Measurements from ENCODE around the gene SERINC2.
"Not testable (repeated sequence)": the region's sequence is repeated elsewhere in the genome, so short reads cannot be mapped to it uniquely, and the experiment has no call there.

SERINC2 gene

DNA sequence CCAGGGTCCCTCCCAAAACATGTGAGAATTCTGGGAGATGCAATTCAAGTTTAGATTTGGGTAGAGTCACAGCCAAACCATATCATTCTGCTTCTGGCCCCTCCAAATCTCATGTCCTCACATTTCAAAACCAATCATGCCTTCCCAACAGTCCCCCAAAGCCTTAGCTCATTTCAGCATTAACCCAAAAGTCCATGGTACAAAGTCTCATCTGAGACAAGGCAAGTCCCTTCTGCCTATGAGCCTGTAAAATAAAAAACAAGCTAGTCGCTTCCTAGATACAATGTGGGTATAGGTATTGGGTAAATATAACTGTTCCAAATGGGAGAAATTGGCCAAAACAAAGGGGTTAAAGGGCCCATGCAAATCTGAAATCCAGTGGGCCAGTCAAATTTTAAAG, 59.7 kb downstream of the SERINC2 start:
- not testable (repeated sequence) for DNase-seq

DNA sequence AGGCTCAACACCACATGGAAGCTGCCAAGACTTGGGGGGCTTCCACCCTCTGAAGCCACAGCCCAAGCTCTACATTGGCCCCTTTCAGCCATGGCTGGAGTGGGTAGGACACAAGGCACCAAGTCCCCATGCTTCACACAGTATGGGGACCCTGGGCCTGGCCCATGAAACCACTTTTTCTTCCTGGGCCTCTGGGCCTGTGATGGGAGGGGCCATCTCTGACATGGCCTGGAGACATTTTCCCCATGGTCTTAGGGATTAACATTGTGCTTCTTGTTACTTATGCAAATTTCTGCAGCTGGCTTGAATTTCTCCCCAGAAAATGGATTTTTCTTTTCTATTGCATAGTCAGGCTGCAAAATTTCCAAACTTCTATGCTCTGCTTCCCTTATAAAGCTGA, 60.5 kb downstream of the SERINC2 start:
- DNase-seq, result not testable (repeated sequence)

DNA sequence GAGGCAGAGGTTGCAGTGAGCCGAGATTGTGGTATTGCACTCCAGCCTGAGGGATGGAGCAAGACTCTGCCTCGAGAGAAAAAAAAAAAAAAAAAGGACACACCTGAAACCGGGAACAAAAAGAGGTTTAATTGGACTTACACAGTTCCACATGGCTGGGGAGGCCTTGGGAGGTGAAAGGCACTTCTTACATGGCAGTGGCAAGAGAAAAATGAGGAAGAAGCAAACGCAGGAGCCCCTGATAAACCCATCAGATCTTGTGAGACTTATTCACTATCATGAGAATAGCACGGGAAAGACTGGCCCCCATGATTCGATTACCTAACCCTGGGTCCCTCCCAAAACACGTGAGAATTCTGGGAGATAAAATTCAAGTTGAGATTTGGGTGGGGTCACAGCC, 61.6 kb downstream of the SERINC2 start:
- not testable (repeated sequence) for DNase-seq

DNA sequence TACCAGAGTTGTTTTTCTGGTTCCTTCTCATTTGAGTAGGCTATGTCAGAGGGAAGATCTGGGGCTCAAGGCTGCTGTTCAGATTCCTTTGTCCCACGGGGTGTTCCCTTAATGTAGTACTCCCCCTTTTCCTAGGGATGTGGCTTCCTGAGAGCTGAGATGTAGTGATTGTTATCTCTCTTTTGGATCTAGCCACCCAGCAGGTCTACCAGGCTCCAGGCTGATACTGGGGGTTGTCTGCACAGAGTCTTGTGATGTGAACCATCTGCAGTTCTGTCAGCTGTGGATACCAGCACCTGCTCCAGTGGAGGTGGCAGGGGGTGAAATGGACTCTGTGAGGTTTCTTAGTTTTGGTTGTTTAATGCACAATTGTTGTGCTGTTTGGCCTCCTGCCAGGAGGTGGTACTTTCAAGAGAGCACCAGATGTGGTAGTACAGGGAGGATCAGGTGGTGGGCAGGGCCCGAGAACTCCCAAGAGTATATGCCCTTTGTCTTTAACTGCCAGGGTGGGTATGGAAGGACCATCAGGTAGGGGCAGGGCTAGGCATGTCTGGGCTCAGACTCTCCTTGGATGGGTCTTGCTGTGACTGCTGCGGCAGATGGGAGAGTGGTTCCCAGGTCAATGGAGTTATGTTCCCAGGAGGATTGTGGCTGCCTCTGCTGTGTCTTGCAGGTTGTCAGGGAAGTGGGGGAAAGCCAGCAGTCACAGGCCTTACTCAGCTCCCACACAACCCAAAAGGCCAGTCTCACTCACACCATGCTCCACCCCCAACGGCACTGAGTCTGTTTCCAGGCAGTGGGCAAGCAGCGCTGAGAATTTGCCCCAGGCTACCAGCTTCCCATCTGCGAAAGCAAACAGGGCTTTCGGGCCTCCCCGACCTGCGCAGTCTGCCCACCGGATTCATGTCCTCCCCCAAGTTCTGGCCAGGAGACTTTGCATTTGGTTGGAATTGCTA, 64.2 kb downstream of the SERINC2 start:
- DNase-seq, result no peak

DNA sequence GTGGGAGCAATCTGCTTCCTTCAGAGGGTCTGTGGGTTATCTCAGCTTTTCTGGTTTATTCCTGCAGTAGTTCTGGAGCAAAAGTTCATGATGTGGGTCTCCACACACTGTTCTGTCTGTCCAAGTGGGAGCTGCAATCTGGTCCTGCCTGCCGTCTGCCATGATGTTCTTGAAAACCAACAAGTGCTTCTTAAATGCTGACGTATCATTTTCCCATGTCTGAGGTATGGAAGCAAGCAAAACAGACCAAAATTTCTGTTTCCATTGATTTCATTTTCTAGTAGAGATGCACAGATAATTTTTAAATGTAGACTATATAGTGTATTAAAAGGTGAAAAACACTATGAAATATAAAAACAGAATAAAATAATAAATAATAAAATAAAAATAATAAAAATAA, 65.2 kb downstream of the SERINC2 start:
- DNase-seq, result no peak

DNA sequence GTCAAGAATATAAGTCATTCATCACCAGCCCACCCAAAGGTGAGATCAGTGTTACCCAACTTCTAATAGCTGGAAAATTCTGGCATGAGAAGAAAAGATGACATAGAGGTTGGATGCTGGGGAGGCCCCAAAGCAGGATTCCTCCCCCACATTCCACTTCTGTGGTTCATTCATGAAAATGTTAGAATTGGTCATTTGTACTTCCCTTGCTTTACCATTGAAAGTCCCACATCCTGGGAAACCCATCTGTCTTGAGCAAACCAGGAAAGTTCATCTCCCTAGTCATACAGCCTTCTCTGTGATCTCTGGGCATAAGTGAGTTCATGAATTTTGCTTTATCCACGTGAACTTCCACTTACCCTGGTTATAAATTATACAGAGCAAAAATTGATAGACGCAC, 66.8 kb downstream of the SERINC2 start:
- DNase-seq, result no peak

GRCh38 chr1:31480426-31480825, 67.4 kb downstream of the SERINC2 start:
- DNase-seq, result not testable (repeated sequence)

DNA sequence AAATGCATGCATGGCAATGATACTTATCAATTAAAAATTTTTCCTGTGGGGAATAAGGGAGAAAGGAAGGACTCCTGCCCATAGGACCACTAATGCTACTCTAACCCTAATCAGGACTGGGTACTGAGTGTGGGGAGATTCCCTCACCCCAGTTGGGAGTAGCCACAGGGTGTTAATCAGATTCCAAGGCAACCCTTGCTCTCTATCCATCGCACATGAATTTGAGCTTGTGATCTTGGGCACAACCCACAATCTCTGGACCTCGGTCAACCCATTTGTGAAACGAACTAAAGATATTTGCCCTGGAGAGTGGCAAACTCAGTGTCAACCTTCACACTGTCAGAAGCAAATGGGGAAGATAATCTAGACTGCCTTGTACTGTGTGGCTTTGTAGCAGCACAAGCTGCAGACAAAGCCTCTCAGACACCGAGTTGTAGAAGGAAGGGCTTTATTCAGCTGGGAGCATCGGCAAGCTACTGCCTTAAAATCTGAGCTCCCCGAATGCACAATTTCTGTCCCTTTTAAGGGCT, 69.5 kb downstream of the SERINC2 start:
- DNase-seq, result no peak

DNA sequence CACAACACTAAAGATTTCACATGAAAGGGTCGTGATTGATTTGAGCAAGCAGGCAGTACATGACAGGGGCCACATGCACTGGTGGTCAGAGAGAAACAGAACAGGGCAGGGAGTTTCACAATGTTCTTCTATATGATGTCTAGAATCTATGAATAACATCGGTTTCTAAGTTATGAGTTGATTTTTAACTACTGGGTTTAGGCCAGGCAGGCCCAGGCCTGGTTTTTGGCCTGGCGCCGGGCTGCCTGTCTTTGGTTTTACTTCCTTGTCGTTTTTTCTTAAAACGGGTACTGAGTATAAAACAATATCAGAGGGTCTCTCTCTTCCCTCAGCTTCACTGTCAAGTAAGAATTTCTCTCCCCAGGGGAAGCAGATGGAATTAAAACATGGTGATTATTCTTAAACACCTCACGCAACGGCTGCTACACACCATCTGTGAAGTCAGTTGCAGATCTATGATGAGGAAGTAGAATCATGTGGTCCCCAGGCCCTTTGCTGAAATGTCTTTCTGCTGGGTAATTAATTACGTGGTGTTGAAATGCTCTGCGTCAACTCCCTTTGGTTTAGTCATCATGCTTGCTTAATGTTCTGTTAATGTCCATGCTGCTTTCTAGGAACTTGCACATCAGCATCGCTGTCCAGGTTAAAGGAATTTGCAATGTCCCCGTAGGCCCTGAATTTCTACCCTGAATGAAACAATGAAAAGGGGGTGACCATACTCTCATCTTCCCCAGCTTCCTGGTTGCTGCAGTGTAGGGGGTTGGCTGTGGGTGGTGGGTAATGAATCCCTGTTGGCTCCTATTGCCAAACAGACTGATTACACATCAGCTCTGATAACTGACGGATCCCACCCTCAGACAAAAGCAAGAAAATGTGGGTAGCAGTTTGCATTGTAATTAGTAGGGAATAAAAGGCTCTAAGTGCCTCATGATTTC, 70.3 kb downstream of the SERINC2 start:
- DNase-seq, result no peak

All from 8988T (cell line).